HEK293 (cell line): ENCODE measurements around the gene LSM2.

Experiments used
- GLI4 ChIP-seq: fragments of 450-650 bp; formaldehyde crosslinking; IDR thresholded peaks from 2 replicates; pipeline ENCODE4 v1.5.1; 2016; ENCODE audit warnings: missing biosample characterization, missing genetic modification characterization
- KLF16 ChIP-seq: fragments of 450-650 bp; formaldehyde crosslinking; IDR thresholded peaks from 2 replicates; pipeline ENCODE4 v1.5.1; 2017; ENCODE audit warnings: missing biosample characterization, missing genetic modification characterization
- MEIS1 ChIP-seq: sonication (generic); formaldehyde crosslinking; IDR thresholded peaks from 2 replicates; pipeline ENCODE4 v1.8.1; 2022; ENCODE audit warnings: missing genetic modification reagents, mild to moderate bottlenecking, borderline replicate concordance
- SALL2 ChIP-seq: fragments of 450-650 bp; formaldehyde crosslinking; IDR thresholded peaks from 2 replicates; pipeline ENCODE4 v1.5.0; 2017; ENCODE audit warnings: missing biosample characterization, mild to moderate bottlenecking, missing genetic modification characterization, borderline replicate concordance
- ZBTB1 ChIP-seq: fragments of 450-650 bp; formaldehyde crosslinking; IDR thresholded peaks from 2 replicates; pipeline ENCODE4 v1.5.1; 2016; ENCODE audit warnings: missing biosample characterization, missing genetic modification characterization
- ZFP69B ChIP-seq: fragments of 450-650 bp; formaldehyde crosslinking; IDR thresholded peaks from 2 replicates; pipeline ENCODE4 v1.5.1; 2016; ENCODE audit warnings: missing biosample characterization, missing genetic modification characterization
- ZNF121 ChIP-seq: fragments of 450-650 bp; formaldehyde crosslinking; IDR thresholded peaks from 2 replicates; pipeline ENCODE4 v1.5.1; 2016; ENCODE audit warnings: missing biosample characterization, missing genetic modification characterization
- ZNF132 ChIP-seq: fragments of 450-650 bp; formaldehyde crosslinking; IDR thresholded peaks from 2 replicates; pipeline ENCODE4 v1.5.1; 2017; ENCODE audit warnings: missing biosample characterization, missing genetic modification characterization, borderline replicate concordance
- ZNF146 ChIP-seq: fragments of 450-650 bp; formaldehyde crosslinking; IDR thresholded peaks from 2 replicates; pipeline ENCODE4 v1.5.1; 2016; ENCODE audit warnings: missing biosample characterization, missing genetic modification characterization
- ZNF211 ChIP-seq: fragments of 450-650 bp; formaldehyde crosslinking; IDR thresholded peaks from 2 replicates; pipeline ENCODE4 v1.5.1; 2016; ENCODE audit warnings: low read depth, missing biosample characterization, missing genetic modification characterization
- ZNF266 ChIP-seq: fragments of 450-650 bp; formaldehyde crosslinking; IDR thresholded peaks from 2 replicates; pipeline ENCODE4 v1.5.1; 2016; ENCODE audit warnings: missing biosample characterization, missing genetic modification characterization, low read depth
- ZNF292 ChIP-seq: fragments of 450-650 bp; formaldehyde crosslinking; IDR thresholded peaks from 2 replicates; pipeline ENCODE4 v1.5.1; 2016; ENCODE audit warnings: low read depth, missing biosample characterization, missing genetic modification characterization, borderline replicate concordance
- ZNF335 ChIP-seq: fragments of 450-650 bp; formaldehyde crosslinking; conservative IDR thresholded peaks from 2 replicates; pipeline ENCODE4 v1.5.1; 2016; ENCODE audit warnings: missing biosample characterization, missing genetic modification characterization
- ZNF473 ChIP-seq: fragments of 450-650 bp; formaldehyde crosslinking; IDR thresholded peaks from 2 replicates; pipeline ENCODE4 v1.5.1; 2017; ENCODE audit warnings: missing biosample characterization, missing genetic modification characterization
- ZNF48 ChIP-seq: fragments of 450-650 bp; formaldehyde crosslinking; IDR thresholded peaks from 2 replicates; pipeline ENCODE4 v1.5.1; 2016; ENCODE audit warnings: missing biosample characterization, missing genetic modification characterization
- ZNF623 ChIP-seq: fragments of 450-650 bp; formaldehyde crosslinking; IDR thresholded peaks from 2 replicates; pipeline ENCODE4 v1.5.1; 2016; ENCODE audit warnings: missing biosample characterization, missing genetic modification characterization
- ZNF830 ChIP-seq: fragments of 450-650 bp; IDR thresholded peaks from 2 replicates; pipeline ENCODE4 v1.5.0; 2018; ENCODE audit warnings: missing biosample characterization, missing genetic modification characterization, low read depth, mild to moderate bottlenecking, moderate library complexity
- ZSCAN23 ChIP-seq: fragments of 450-650 bp; formaldehyde crosslinking; IDR thresholded peaks from 2 replicates; pipeline ENCODE4 v1.5.1; 2016; ENCODE audit warnings: missing biosample characterization, missing genetic modification characterization
- TF ChIP-seq, protein P1 (sequence below): fragments of 450-650 bp; formaldehyde crosslinking; IDR thresholded peaks from 2 replicates; pipeline ENCODE4 v1.5.0; 2017; ENCODE audit warnings: missing biosample characterization, missing genetic modification characterization, borderline replicate concordance
- TF ChIP-seq, protein P2 (sequence below): IDR thresholded peaks from 2 replicates; pipeline ENCODE4 v1.6.1; 2011; ENCODE audit warnings: mild to moderate bottlenecking, low read depth, low read length, borderline replicate concordance
- TF ChIP-seq, protein P3 (sequence below): sonication (generic); formaldehyde crosslinking; IDR thresholded peaks from 2 replicates; pipeline ENCODE4 v1.8.1; 2022; ENCODE audit warnings: mild to moderate bottlenecking, moderate library complexity, missing genetic modification reagents
- TF ChIP-seq, protein P4 (sequence below): fragments of 450-650 bp; formaldehyde crosslinking; IDR thresholded peaks from 2 replicates; pipeline ENCODE4 v1.5.1; 2016; ENCODE audit warnings: missing biosample characterization, missing genetic modification characterization, borderline replicate concordance
- TF ChIP-seq, protein P5 (sequence below): fragments of 450-650 bp; formaldehyde crosslinking; IDR thresholded peaks from 2 replicates; pipeline ENCODE4 v1.5.1; 2016; ENCODE audit warnings: missing biosample characterization, missing genetic modification characterization
- TF ChIP-seq, protein P6 (sequence below): fragments of 450-650 bp; formaldehyde crosslinking; IDR thresholded peaks from 2 replicates; pipeline ENCODE4 v1.5.1; 2016; ENCODE audit warnings: missing biosample characterization, missing genetic modification characterization
- TF ChIP-seq, protein P7 (sequence below): fragments of 450-650 bp; formaldehyde crosslinking; IDR thresholded peaks from 2 replicates; pipeline ENCODE4; 2016; ENCODE audit warnings: missing biosample characterization, missing genetic modification characterization

LSM2 gene

DNA sequence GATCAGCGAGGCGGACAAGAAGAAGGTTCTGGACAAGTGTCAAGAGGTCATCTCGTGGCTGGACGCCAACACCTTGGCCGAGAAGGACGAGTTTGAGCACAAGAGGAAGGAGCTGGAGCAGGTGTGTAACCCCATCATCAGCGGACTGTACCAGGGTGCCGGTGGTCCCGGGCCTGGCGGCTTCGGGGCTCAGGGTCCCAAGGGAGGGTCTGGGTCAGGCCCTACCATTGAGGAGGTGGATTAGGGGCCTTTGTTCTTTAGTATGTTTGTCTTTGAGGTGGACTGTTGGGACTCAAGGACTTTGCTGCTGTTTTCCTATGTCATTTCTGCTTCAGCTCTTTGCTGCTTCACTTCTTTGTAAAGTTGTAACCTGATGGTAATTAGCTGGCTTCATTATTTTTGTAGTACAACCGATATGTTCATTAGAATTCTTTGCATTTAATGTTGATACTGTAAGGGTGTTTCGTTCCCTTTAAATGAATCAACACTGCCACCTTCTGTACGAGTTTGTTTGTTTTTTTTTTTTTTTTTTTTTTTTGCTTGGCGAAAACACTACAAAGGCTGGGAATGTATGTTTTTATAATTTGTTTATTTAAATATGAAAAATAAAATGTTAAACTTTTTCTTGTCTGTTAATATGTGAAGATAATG, 23.0 kb upstream of the LSM2 start (continued):
- TF ChIP-seq ZNF266 (tag by site-specific recombination) (no peak), ZNF473 (tag by site-specific recombination) (no peak), GLI4 (tag by site-specific recombination) (no peak), ZNF292 (tag by site-specific recombination) (no peak), ZNF211 (tag by site-specific recombination) (no peak), ZNF48 (tag by site-specific recombination) (no peak), ZNF146 (tag by site-specific recombination) (no peak), ZNF335 (tag by site-specific recombination) (no peak), ZNF830 (tag by site-specific recombination) (no peak), SALL2 (tag by site-specific recombination) (no peak), ZNF121 (no peak), ZNF132 (tag by site-specific recombination) (no peak), ZSCAN23 (tag by site-specific recombination) (no peak), MEIS1 (no peak), ZFP69B (tag by site-specific recombination) (no peak), ZNF623 (tag by site-specific recombination) (no peak; the same call in 1 of the 2 replicates), KLF16 (no peak), ZBTB1 (tag by site-specific recombination) (no peak)
- TF ChIP-seq, protein P1, sequence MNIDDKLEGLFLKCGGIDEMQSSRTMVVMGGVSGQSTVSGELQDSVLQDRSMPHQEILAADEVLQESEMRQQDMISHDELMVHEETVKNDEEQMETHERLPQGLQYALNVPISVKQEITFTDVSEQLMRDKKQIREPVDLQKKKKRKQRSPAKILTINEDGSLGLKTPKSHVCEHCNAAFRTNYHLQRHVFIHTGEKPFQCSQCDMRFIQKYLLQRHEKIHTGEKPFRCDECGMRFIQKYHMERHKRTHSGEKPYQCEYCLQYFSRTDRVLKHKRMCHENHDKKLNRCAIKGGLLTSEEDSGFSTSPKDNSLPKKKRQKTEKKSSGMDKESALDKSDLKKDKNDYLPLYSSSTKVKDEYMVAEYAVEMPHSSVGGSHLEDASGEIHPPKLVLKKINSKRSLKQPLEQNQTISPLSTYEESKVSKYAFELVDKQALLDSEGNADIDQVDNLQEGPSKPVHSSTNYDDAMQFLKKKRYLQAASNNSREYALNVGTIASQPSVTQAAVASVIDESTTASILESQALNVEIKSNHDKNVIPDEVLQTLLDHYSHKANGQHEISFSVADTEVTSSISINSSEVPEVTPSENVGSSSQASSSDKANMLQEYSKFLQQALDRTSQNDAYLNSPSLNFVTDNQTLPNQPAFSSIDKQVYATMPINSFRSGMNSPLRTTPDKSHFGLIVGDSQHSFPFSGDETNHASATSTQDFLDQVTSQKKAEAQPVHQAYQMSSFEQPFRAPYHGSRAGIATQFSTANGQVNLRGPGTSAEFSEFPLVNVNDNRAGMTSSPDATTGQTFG, result no peak
- TF ChIP-seq, protein P2, sequence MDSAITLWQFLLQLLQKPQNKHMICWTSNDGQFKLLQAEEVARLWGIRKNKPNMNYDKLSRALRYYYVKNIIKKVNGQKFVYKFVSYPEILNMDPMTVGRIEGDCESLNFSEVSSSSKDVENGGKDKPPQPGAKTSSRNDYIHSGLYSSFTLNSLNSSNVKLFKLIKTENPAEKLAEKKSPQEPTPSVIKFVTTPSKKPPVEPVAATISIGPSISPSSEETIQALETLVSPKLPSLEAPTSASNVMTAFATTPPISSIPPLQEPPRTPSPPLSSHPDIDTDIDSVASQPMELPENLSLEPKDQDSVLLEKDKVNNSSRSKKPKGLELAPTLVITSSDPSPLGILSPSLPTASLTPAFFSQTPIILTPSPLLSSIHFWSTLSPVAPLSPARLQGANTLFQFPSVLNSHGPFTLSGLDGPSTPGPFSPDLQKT, result no peak
- TF ChIP-seq, protein P3, sequence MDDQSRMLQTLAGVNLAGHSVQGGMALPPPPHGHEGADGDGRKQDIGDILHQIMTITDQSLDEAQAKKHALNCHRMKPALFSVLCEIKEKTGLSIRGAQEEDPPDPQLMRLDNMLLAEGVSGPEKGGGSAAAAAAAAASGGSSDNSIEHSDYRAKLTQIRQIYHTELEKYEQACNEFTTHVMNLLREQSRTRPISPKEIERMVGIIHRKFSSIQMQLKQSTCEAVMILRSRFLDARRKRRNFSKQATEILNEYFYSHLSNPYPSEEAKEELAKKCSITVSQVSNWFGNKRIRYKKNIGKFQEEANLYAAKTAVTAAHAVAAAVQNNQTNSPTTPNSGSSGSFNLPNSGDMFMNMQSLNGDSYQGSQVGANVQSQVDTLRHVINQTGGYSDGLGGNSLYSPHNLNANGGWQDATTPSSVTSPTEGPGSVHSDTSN (CRISPR knock-in tag), result no peak
- TF ChIP-seq, protein P4, sequence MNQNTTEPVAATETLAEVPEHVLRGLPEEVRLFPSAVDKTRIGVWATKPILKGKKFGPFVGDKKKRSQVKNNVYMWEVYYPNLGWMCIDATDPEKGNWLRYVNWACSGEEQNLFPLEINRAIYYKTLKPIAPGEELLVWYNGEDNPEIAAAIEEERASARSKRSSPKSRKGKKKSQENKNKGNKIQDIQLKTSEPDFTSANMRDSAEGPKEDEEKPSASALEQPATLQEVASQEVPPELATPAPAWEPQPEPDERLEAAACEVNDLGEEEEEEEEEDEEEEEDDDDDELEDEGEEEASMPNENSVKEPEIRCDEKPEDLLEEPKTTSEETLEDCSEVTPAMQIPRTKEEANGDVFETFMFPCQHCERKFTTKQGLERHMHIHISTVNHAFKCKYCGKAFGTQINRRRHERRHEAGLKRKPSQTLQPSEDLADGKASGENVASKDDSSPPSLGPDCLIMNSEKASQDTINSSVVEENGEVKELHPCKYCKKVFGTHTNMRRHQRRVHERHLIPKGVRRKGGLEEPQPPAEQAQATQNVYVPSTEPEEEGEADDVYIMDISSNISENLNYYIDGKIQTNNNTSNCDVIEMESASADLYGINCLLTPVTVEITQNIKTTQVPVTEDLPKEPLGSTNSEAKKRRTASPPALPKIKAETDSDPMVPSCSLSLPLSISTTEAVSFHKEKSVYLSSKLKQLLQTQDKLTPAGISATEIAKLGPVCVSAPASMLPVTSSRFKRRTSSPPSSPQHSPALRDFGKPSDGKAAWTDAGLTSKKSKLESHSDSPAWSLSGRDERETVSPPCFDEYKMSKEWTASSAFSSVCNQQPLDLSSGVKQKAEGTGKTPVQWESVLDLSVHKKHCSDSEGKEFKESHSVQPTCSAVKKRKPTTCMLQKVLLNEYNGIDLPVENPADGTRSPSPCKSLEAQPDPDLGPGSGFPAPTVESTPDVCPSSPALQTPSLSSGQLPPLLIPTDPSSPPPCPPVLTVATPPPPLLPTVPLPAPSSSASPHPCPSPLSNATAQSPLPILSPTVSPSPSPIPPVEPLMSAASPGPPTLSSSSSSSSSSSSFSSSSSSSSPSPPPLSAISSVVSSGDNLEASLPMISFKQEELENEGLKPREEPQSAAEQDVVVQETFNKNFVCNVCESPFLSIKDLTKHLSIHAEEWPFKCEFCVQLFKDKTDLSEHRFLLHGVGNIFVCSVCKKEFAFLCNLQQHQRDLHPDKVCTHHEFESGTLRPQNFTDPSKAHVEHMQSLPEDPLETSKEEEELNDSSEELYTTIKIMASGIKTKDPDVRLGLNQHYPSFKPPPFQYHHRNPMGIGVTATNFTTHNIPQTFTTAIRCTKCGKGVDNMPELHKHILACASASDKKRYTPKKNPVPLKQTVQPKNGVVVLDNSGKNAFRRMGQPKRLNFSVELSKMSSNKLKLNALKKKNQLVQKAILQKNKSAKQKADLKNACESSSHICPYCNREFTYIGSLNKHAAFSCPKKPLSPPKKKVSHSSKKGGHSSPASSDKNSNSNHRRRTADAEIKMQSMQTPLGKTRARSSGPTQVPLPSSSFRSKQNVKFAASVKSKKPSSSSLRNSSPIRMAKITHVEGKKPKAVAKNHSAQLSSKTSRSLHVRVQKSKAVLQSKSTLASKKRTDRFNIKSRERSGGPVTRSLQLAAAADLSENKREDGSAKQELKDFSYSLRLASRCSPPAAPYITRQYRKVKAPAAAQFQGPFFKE (tag by site-specific recombination), result no peak
- TF ChIP-seq, protein P5, sequence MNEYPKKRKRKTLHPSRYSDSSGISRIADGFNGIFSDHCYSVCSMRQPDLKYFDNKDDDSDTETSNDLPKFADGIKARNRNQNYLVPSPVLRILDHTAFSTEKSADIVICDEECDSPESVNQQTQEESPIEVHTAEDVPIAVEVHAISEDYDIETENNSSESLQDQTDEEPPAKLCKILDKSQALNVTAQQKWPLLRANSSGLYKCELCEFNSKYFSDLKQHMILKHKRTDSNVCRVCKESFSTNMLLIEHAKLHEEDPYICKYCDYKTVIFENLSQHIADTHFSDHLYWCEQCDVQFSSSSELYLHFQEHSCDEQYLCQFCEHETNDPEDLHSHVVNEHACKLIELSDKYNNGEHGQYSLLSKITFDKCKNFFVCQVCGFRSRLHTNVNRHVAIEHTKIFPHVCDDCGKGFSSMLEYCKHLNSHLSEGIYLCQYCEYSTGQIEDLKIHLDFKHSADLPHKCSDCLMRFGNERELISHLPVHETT (tag by site-specific recombination), result no peak; the same call in 1 of the 2 replicates
- TF ChIP-seq, protein P6, sequence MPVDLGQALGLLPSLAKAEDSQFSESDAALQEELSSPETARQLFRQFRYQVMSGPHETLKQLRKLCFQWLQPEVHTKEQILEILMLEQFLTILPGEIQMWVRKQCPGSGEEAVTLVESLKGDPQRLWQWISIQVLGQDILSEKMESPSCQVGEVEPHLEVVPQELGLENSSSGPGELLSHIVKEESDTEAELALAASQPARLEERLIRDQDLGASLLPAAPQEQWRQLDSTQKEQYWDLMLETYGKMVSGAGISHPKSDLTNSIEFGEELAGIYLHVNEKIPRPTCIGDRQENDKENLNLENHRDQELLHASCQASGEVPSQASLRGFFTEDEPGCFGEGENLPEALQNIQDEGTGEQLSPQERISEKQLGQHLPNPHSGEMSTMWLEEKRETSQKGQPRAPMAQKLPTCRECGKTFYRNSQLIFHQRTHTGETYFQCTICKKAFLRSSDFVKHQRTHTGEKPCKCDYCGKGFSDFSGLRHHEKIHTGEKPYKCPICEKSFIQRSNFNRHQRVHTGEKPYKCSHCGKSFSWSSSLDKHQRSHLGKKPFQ (tag by site-specific recombination), result no peak
- TF ChIP-seq, protein P7, sequence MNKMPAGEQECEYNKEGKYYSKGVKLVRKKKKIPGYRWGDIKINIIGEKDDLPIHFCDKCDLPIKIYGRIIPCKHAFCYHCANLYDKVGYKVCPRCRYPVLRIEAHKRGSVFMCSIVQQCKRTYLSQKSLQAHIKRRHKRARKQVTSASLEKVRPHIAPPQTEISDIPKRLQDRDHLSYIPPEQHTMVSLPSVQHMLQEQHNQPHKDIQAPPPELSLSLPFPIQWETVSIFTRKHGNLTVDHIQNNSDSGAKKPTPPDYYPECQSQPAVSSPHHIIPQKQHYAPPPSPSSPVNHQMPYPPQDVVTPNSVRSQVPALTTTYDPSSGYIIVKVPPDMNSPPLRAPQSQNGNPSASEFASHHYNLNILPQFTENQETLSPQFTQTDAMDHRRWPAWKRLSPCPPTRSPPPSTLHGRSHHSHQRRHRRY, result peak; percentile 93
